Stomach smooth muscle (tissue), 2 donors: ENCODE data around the gene SOWAHA.

Experiments used
- H3K27ac ChIP-seq: one replicate; pipeline ENCODE4 v1.7.0; 2013; ENCODE audit warnings: mild to moderate bottlenecking, low read length, inconsistent platforms
- H3K27me3 ChIP-seq, 2 donors: one replicate each; pipeline ENCODE4 v1.7.0; 2013; ENCODE audit warnings: low read length in 2 of 2; ENCODE audit not compliant: insufficient read depth in 2 of 2, control insufficient read depth in 1 of 2
- H3K36me3 ChIP-seq, 2 donors: one replicate each; pipeline ENCODE4 v1.7.0; 2013; ENCODE audit warnings: low read length in 2 of 2; ENCODE audit not compliant: control insufficient read depth in 2 of 2, insufficient read depth in 2 of 2
- H3K4me1 ChIP-seq: one replicate; pipeline ENCODE4 v1.7.0; 2013; ENCODE audit warnings: low read length; ENCODE audit not compliant: control insufficient read depth, insufficient read depth
- H3K4me3 ChIP-seq, 2 donors: one replicate each; pipeline ENCODE4 v1.7.0; 2013; ENCODE audit warnings: low read length in 2 of 2
- H3K9ac ChIP-seq, 2 donors: one replicate each; pipeline ENCODE4 v1.7.0; 2013; ENCODE audit warnings: low read length in 2 of 2, mild to moderate bottlenecking in 1 of 2
- H3K9me3 ChIP-seq, 2 donors: one replicate each; pipeline ENCODE4 v1.7.0; 2013; ENCODE audit warnings: low read length in 2 of 2; ENCODE audit not compliant: control insufficient read depth in 2 of 2
- donor health status: healthy.
- donor health status: Pancreatic carcinoma.

SOWAHA gene

DNA sequence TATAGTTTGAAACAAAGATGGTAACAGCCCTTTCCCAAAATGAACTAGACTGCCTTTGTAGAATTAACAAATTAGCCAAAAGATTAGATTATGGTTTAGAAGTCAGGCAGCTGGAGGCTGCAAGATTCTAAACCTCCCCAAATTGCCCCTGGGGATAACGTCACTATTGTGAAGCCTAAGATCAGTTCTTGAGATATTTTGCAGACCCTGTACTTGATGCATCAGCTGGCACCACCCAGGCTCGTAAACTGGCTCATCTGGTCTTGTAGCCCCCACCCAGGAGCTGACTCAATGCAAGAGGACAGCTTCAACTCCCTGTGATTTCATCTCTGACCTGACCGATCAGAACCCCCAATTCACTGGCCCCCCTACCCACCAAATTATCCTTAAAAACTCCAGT, 4.2 kb upstream of the SOWAHA start:
- H3K4me3 ChIP-seq = no peak overlapping the region
- peaks cover 7% of the 10 kb centered on the region for H3K4me1 ChIP-seq
- H3K36me3 ChIP-seq = no peaks in the 10 kb centered on the region
- no peak overlapping the region for H3K9ac ChIP-seq
- H3K9me3 ChIP-seq = no peaks in the 10 kb centered on the region
- peaks cover 18 to 30% of the 10 kb centered on the region in 2 donors for H3K27me3 ChIP-seq
- no peak overlapping the region for H3K27ac ChIP-seq

DNA sequence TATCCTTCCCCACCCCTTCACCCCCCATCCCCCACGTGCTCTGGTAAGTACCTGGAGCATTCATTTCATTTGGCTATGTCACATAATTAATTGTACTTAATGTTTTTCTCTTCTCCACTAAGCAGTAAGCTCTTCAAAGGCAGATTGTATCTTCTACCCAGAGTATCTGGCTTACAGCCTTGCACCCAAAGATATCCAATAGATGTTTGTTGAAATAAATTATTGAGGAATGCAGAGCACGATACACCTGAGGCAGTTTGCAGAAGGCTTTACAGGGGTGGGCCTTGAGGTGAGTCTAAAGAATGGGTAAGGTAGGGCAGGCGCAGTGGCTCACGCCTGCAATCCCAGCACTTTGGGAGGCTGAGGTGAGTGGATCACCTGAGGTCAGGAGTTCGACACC, 2.5 kb upstream of the SOWAHA start:
- Histone ChIP-seq H3K27ac (no peak overlapping the region), H3K4me1 (peaks cover 12% of the 10 kb centered on the region), H3K27me3 (peaks cover 21 to 43% of the 10 kb centered on the region in 2 donors), H3K36me3 (no peaks in the 10 kb centered on the region), H3K4me3 (no peak overlapping the region), H3K9me3 (no peaks in the 10 kb centered on the region), H3K9ac (no peak overlapping the region)

DNA sequence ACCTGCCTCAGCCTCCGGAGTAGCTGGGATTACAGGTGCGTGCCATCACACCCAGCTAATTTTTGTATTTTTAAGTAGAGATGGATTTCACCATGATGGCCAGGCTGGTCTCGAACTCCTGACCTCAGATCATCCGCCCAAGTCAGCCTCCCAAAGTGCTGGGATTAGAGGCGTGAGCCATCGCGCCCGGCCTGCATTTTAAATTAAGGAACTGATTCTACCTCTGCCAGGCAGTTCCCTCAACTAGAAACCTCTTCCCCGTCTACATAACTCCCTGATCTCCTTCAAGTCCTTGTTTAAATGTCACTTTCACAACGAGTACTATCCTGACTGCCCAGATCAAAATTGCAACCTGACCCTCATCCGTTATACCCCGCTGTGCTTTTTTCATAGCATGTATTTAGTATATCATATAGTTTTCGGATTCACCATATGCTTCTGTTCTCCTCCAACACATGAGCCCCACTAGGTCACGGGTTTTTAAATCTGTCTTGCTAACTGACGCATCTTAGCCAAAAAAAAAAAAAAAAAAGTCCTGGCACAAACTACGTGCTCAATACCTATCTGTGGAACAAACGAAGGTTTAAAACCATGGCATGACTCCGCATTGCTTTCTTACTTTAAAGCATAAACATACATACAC, 858 bp upstream of the SOWAHA start:
- Histone ChIP-seq H3K9me3 (no peaks in the 10 kb centered on the region), H3K4me1 (peaks cover 12% of the 10 kb centered on the region), H3K36me3 (no peaks in the 10 kb centered on the region), H3K27me3 (peaks cover 20 to 43% of the 10 kb centered on the region in 2 donors), H3K9ac (no peak overlapping the region), H3K4me3 (no peak overlapping the region), H3K27ac (no peak overlapping the region)

DNA sequence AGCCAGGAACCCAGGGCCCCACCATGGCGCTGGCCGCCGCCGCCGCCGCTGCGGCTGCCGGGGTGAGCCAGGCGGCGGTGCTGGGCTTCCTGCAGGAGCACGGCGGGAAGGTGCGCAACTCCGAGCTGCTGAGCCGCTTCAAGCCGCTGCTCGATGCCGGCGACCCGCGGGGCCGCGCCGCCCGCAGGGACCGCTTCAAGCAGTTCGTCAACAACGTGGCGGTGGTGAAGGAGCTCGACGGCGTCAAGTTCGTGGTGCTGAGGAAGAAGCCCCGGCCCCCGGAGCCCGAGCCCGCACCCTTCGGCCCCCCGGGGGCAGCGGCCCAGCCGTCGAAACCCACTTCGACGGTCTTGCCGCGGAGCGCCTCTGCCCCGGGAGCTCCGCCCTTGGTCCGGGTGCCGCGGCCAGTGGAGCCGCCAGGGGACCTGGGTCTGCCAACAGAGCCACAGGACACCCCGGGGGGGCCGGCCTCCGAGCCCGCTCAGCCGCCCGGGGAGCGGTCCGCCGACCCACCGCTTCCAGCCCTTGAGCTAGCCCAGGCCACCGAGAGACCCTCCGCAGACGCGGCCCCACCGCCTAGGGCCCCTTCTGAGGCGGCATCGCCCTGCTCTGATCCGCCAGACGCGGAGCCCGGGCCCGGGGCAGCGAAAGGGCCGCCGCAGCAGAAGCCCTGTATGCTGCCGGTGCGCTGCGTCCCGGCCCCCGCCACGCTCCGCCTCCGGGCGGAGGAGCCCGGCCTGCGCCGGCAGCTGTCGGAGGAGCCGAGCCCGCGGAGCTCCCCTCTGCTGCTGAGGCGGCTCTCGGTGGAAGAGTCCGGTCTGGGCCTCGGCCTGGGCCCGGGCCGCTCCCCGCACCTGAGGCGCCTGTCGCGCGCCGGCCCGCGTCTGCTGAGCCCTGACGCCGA, 749 bp downstream of the SOWAHA start:
- no peak overlapping the region for H3K9ac ChIP-seq
- H3K9me3 ChIP-seq = no peaks in the 10 kb centered on the region
- H3K27me3 ChIP-seq = peaks cover 17 to 43% of the 10 kb centered on the region in 2 donors
- no peaks in the 10 kb centered on the region for H3K36me3 ChIP-seq
- H3K4me1 ChIP-seq = peaks cover 12% of the 10 kb centered on the region
- no peak overlapping the region for H3K27ac ChIP-seq
- peak overlapping the region in 1 of 2 donors; percentile 58 for H3K4me3 ChIP-seq

- H3K27ac ChIP-seq = no peak overlapping the region
- no peaks in the 10 kb centered on the region for H3K9me3 ChIP-seq
- peaks cover 12% of the 10 kb centered on the region for H3K4me1 ChIP-seq
- no peaks in the 10 kb centered on the region for H3K36me3 ChIP-seq
- no peak overlapping the region for H3K9ac ChIP-seq
- H3K4me3 ChIP-seq = no peak overlapping the region
- peaks cover 16 to 47% of the 10 kb centered on the region in 2 donors for H3K27me3 ChIP-seq
These were observed 1.6 kb downstream of the SOWAHA start for GRCh38 chr5:132814503-132815294.

- H3K9me3 ChIP-seq = no peaks in the 10 kb centered on the region
- H3K4me1 ChIP-seq = peaks cover 15% of the 10 kb centered on the region
- H3K4me3 ChIP-seq = no peak overlapping the region
- H3K27me3 ChIP-seq = peaks cover 16 to 50% of the 10 kb centered on the region in 2 donors
- H3K27ac ChIP-seq = no peak overlapping the region
- H3K36me3 ChIP-seq = no peaks in the 10 kb centered on the region
- no peak overlapping the region for H3K9ac ChIP-seq
These were observed 2.4 kb downstream of the SOWAHA start for GRCh38 chr5:132815454-132815853.

- Histone ChIP-seq H3K4me1 (peaks cover 15% of the 10 kb centered on the region), H3K27ac (no peak overlapping the region), H3K9ac (no peak overlapping the region), H3K27me3 (peaks cover 16 to 47% of the 10 kb centered on the region in 2 donors), H3K9me3 (no peaks in the 10 kb centered on the region), H3K36me3 (no peaks in the 10 kb centered on the region), H3K4me3 (no peak overlapping the region)
These were observed 3.0 kb downstream of the SOWAHA start for GRCh38 chr5:132816083-132816482.

DNA sequence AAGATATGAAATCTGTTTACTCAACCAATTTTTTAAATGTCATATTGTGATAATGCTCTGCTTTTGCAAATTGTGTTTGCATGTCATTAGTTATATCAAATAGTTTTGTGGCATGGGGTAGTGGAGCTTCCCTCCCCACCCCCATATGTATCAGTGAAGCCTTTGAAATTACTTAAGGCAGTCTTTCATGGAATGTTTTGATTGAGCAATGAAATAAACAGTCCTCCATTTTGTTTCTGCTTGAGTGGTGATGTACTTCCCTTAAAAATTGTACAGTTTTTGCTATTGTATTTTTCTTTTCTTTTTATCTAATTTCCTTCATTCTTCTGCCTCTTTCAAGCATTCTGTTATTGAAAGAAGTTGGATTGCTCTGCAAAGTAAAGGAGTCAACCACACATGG, 3.5 kb downstream of the SOWAHA start:
- H3K27me3 ChIP-seq = peaks cover 14 to 43% of the 10 kb centered on the region in 2 donors
- no peak overlapping the region for H3K9ac ChIP-seq
- H3K4me1 ChIP-seq = peaks cover 15% of the 10 kb centered on the region
- H3K9me3 ChIP-seq = no peaks in the 10 kb centered on the region
- H3K4me3 ChIP-seq = no peak overlapping the region
- no peak overlapping the region for H3K27ac ChIP-seq
- H3K36me3 ChIP-seq = no peaks in the 10 kb centered on the region

GRCh38 chr5:132817011-132817410, 3.9 kb downstream of the SOWAHA start:
- H3K4me3 ChIP-seq = no peak overlapping the region
- H3K4me1 ChIP-seq = peaks cover 15% of the 10 kb centered on the region
- no peak overlapping the region for H3K9ac ChIP-seq
- H3K27ac ChIP-seq = no peak overlapping the region
- no peaks in the 10 kb centered on the region for H3K9me3 ChIP-seq
- H3K27me3 ChIP-seq = peaks cover 10 to 38% of the 10 kb centered on the region in 2 donors
- no peaks in the 10 kb centered on the region for H3K36me3 ChIP-seq

DNA sequence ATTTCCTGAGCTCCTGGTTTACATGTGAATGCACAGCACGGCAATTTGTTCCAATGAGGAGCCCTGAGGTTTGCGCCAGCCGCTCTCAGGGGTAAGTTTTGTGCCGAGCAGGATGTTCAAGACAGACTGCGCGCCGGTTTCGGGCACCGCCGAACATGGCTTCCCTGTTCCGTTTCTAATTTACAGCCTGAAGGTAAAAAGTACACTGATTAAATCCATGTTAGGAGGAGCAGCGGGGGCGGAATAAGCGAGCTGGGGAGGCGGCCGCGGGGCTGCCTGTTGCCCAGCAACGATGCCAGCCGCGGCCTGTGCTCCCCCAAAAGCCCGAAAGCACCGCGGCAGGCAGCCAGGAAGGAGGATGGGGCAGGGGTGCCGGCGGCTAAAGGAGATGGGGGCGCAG, 6.4 kb downstream of the SOWAHA start:
- H3K9ac ChIP-seq = no peak overlapping the region
- H3K9me3 ChIP-seq = no peaks in the 10 kb centered on the region
- peaks cover 4 to 17% of the 10 kb centered on the region in 2 donors for H3K27me3 ChIP-seq
- no peaks in the 10 kb centered on the region for H3K36me3 ChIP-seq
- H3K4me1 ChIP-seq = peaks cover 14% of the 10 kb centered on the region
- H3K27ac ChIP-seq = no peak overlapping the region
- no peak overlapping the region for H3K4me3 ChIP-seq
